Left renal pelvis (tissue), 4 donors: ENCODE measurements around the gene HDAC4. TPM values are rescaled to one million over a fixed set of nuclear protein-coding genes. Genes with fewer than 3 reads are reported as not detected.

ENCODE experiments used
- DNase-seq, 4 donors: peaks; one replicate each; pipeline ENCODE4 v3.0.0-alpha.2; 2013; ENCODE audit warnings: low read depth in 4 of 4, low spot score in 3 of 4
- polyA plus RNA-seq, 4 donors: library from polyadenylated mRNA; unstranded; fragments of 120-200 nt; gene quantifications; one replicate each; pipeline ENCODE4 v1.2.1, GENCODE V29; 2013; ENCODE audit not compliant: insufficient read length in 4 of 4

The HDAC4 gene
- polyA plus RNA-seq, 4 donors: 12.9 to 15.4 (median 14.4) TPM

GRCh38 chr2:239300871-239301735, 99.7 kb downstream of the HDAC4 start:
- no peak for DNase-seq

- no peak for DNase-seq
Observed at GRCh38 chr2:239300242-239300641, 100.6 kb downstream of the HDAC4 start.

GRCh38 chr2:239299218-239299939, 101.4 kb downstream of the HDAC4 start:
- no peak for DNase-seq

- no peak for DNase-seq
Observed at GRCh38 chr2:239298116-239298804, 102.6 kb downstream of the HDAC4 start.

GRCh38 chr2:239297142-239298004, 103.4 kb downstream of the HDAC4 start:
- no peak for DNase-seq

GRCh38 chr2:239296020-239296932, 104.5 kb downstream of the HDAC4 start:
- DNase-seq: no peak

- DNase-seq: no peak
Observed at GRCh38 chr2:239295377-239296019, 105.3 kb downstream of the HDAC4 start.

- no peak for DNase-seq
Observed at GRCh38 chr2:239294571-239295054, 106.2 kb downstream of the HDAC4 start.

- no peak for DNase-seq
Observed at GRCh38 chr2:239293775-239294430, 106.9 kb downstream of the HDAC4 start.

- DNase-seq: no peak
Observed at GRCh38 chr2:239292959-239293774, 107.7 kb downstream of the HDAC4 start.

GRCh38 chr2:239292531-239292930, 108.3 kb downstream of the HDAC4 start:
- no peak for DNase-seq

GRCh38 chr2:239291475-239292350, 109.1 kb downstream of the HDAC4 start:
- no peak for DNase-seq

- no peak for DNase-seq
Observed at GRCh38 chr2:239290618-239291474, 110.0 kb downstream of the HDAC4 start.

- no peak for DNase-seq
Observed at GRCh38 chr2:239289545-239289944, 111.3 kb downstream of the HDAC4 start.

- no peak for DNase-seq
Observed at GRCh38 chr2:239288951-239289511, 111.8 kb downstream of the HDAC4 start.
